Sigmoid colon (tissue), 7 donors: ENCODE data around the gene SLC18B1. TPM values are rescaled to one million over a fixed set of nuclear protein-coding genes. Genes with fewer than 3 reads are reported as not detected.

ENCODE experiments used
- DNase-seq: peaks from one replicate; pipeline ENCODE4 v3.0.0-alpha.2; 2019
- H3K27ac ChIP-seq, 4 donors: fragments of 200-600 bp; sonication (generic); one replicate each; pipeline ENCODE4 v1.5.1; 2016 to 2019; ENCODE audit warnings: mild to moderate bottlenecking in 1 of 4
- H3K27me3 ChIP-seq, 3 donors: fragments of 200-600 bp; sonication (generic); one replicate each; pipeline ENCODE4 v1.5.1; 2019; ENCODE audit warnings: mild to moderate bottlenecking in 1 of 3
- H3K36me3 ChIP-seq, 4 donors: fragments of 200-600 bp; sonication (generic); one replicate each; pipeline ENCODE4 v1.5.1; 2016 to 2019
- H3K4me1 ChIP-seq, 4 donors: fragments of 200-600 bp; sonication (generic); one replicate each; pipeline ENCODE4 v1.5.1; 2017 to 2019
- H3K4me3 ChIP-seq, 4 donors: fragments of 200-600 bp; sonication (generic); one replicate each; pipeline ENCODE4 v1.5.1; 2017 to 2019; ENCODE audit warnings: mild to moderate bottlenecking in 2 of 4, moderate library complexity in 1 of 4
- H3K9me3 ChIP-seq, 4 donors: fragments of 200-600 bp in 3 of 4; sonication (generic) in 3 of 4; one replicate each; pipeline versions ENCODE4 v1.5.1 to v1.6.1; 2013 to 2019
- EP300 ChIP-seq, 4 donors: sonication (generic); formaldehyde crosslinking; IDR thresholded peaks; one replicate each; pipeline ENCODE4 v1.6.1; 2017; ENCODE audit warnings: antibody characterized with exemption in 4 of 4
- POLR2A ChIP-seq, 2 donors: fragments of 450-650 bp; IDR thresholded peaks; one replicate each; pipeline ENCODE4 v1.6.1; 2016; ENCODE audit warnings: antibody characterized with exemption in 2 of 2, mild to moderate bottlenecking in 2 of 2, moderate library complexity in 2 of 2
- POLR2AphosphoS5 ChIP-seq, 4 donors: sonication (generic); formaldehyde crosslinking; IDR thresholded peaks; one replicate each; pipeline ENCODE4 v1.6.1; 2017; ENCODE audit warnings: antibody characterized with exemption in 4 of 4
- WGBS, 2 donors: extraction: QIAGEN DNeasy Blood & Tissue Kit; methylation state at CpG; one replicate each; pipeline ENCODE4 v1.1.7; 2013; 5-methylcytosine and 5-hydroxymethylcytosine counted together
- intact Hi-C: fragments of 100-400 bp; cut with DNase I; formaldehyde crosslinking; loops from one replicate; pipeline ENCODE4 v1.15.1; 2023
- polyA plus RNA-seq, 3 donors: library from polyadenylated mRNA; stranded (reverse); fragments of 200-250 nt; gene quantifications; one replicate each; pipeline ENCODE4 v1.2.3, GENCODE V29; 2013
- total RNA-seq, 4 donors: library from RNA; depleted of rRNA; stranded (reverse); fragments of >200 nt; gene quantifications; one replicate each; pipeline ENCODE4 v1.1.0, GENCODE V29; 2016
- TF ChIP-seq, protein P1 (sequence below), 4 experiments: fragments of 450-650 bp in 3 of 4; fragments of 200-600 bp in 1 of 4; IDR thresholded peaks; one replicate each; pipeline ENCODE4 v1.5.1; 2016 to 2019; ENCODE audit warnings: antibody characterized with exemption in 4 of 4, mild to moderate bottlenecking in 3 of 4, moderate library complexity in 2 of 4
- donor health status: healthy with polysubstance abuse.
- donor health status: Bipolar disorder and iron deficiency.
- donor health status: healthy.

The SLC18B1 gene
- total and polyA plus RNA-seq, 7 donors, result 3.0 to 9.1 (median 7.8) TPM

DNA sequence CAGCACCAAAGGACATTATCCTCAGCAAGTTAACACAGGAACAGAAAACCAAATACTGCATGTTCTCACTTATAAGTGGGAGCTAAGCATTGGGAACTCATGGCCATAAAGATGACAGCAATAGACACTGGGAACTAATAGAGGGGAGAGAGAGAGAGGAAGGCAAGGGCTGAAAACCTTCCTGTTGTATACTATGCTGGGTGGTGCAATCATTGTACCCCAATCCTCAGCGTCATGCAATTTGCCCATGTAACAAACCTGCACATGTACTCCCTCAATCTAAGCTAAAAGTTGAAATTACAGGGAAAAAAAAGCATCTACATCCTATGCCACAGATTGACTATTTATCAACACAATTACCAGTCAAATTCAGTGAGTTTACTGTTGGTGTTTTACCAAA is 64.6 kb downstream of the SLC18B1 start:
- WGBS, 2 donors, result 81% methylated on average over 1 of the region's 1 CpG

DNA sequence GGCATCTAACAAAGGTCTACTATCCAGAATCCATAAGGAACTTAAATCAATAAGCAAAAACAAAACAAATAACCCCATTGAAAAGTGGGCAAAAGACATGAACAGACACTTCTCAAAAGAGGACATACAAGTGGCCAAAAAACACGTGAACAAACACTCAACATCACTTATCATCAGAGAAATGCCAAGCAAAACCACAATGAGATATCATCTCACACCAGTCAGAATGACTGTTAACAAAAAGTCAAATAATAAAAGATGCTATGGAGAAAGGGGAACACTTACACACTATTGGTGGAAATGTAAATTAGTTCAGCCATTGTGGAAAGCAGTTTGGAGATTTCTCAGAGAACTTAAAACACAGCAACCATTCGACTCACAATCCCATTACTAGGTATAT is 65.2 kb downstream of the SLC18B1 start:
- H3K36me3 ChIP-seq, result no peaks in the 10 kb centered on the region
- TF ChIP-seq, protein P1, sequence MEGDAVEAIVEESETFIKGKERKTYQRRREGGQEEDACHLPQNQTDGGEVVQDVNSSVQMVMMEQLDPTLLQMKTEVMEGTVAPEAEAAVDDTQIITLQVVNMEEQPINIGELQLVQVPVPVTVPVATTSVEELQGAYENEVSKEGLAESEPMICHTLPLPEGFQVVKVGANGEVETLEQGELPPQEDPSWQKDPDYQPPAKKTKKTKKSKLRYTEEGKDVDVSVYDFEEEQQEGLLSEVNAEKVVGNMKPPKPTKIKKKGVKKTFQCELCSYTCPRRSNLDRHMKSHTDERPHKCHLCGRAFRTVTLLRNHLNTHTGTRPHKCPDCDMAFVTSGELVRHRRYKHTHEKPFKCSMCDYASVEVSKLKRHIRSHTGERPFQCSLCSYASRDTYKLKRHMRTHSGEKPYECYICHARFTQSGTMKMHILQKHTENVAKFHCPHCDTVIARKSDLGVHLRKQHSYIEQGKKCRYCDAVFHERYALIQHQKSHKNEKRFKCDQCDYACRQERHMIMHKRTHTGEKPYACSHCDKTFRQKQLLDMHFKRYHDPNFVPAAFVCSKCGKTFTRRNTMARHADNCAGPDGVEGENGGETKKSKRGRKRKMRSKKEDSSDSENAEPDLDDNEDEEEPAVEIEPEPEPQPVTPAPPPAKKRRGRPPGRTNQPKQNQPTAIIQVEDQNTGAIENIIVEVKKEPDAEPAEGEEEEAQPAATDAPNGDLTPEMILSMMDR (IDR thresholded peaks at IDR 0.05), result no peak
- no peak for TF ChIP-seq POLR2AphosphoS5 (IDR thresholded peaks at IDR 0.05)
- no peak for TF ChIP-seq EP300 (IDR thresholded peaks at IDR 0.05)
- TF ChIP-seq POLR2A (IDR thresholded peaks at IDR 0.05), result no peak
- no peak overlapping the region for H3K4me3 ChIP-seq
- no peak for DNase-seq
- no peaks in the 10 kb centered on the region for H3K9me3 ChIP-seq
- peaks cover 0 to 6% (median 2%) of the 10 kb centered on the region in 4 donors for H3K4me1 ChIP-seq
- H3K27ac ChIP-seq, result no peak overlapping the region
- WGBS, 2 donors, result 74 to 78% methylated on average over 2 of the region's 2 CpGs
- intact Hi-C loops, result no loop called here
- H3K27me3 ChIP-seq, result no peaks in the 10 kb centered on the region

More for the DNA sequence above, 64.6 kb downstream of the SLC18B1 start:
- H3K4me3 ChIP-seq, result no peak overlapping the region
- peaks cover 0 to 6% (median 2%) of the 10 kb centered on the region in 4 donors for H3K4me1 ChIP-seq
- no peaks in the 10 kb centered on the region for H3K9me3 ChIP-seq
- no peaks in the 10 kb centered on the region for H3K27me3 ChIP-seq
- no peak for DNase-seq
- intact Hi-C loops, result no loop called here
- no peaks in the 10 kb centered on the region for H3K36me3 ChIP-seq
- TF ChIP-seq EP300 (IDR thresholded peaks at IDR 0.05) (no peak), POLR2A (IDR thresholded peaks at IDR 0.05) (no peak)
- H3K27ac ChIP-seq, result no peak overlapping the region

DNA sequence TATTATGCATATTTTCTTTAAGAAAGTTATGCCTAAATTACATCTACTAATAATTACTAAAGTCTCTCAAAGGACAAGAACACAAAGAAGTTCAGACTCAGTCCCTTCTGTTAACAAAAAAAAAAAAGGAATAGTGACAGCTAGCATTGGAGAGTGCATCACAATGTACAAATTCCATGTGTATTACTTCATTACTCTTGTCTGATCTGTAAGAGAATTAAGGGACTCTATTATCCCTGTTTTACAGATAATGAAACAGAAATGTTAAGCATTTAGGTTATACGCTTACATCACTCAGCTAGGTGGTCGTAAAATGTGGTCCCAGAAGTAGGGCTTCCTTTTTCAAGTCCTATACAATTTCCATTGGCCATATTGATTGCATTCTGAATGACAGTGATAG is 67.4 kb downstream of the SLC18B1 start:
- Histone ChIP-seq H3K36me3 (no peaks in the 10 kb centered on the region), H3K27ac (no peak overlapping the region), H3K27me3 (no peaks in the 10 kb centered on the region), H3K4me3 (no peak overlapping the region), H3K4me1 (peaks cover 0 to 6% (median 2%) of the 10 kb centered on the region in 4 donors), H3K9me3 (no peaks in the 10 kb centered on the region)
- TF ChIP-seq POLR2A (IDR thresholded peaks at IDR 0.05), result no peak
- TF ChIP-seq POLR2AphosphoS5 (IDR thresholded peaks at IDR 0.05), result no peak
- no peak for TF ChIP-seq EP300 (IDR thresholded peaks at IDR 0.05)
- TF ChIP-seq, protein P1 (IDR thresholded peaks at IDR 0.05), result no peak
- 91 to 92% methylated on average over 2 of the region's 2 CpGs for WGBS, 2 donors
- intact Hi-C loops, result no loop called here
- DNase-seq, result no peak

DNA sequence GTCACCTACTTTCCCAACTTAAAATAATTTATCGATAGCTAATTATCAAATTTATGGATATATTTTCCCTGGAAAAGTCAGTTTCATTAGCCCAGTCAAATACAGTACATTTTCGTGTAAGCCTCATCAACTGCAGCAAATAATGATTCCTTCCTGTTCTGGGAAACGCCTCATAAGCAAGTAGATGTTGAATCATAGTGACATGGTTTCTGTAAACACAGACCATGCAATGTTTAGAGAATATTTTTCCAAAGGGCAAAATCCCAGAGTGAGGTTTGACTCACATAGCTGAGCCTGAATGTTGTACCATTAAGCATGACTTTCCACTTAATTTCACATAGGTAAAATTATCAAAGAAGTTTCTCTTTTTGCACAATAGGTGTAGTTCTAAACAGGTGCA is 67.9 kb downstream of the SLC18B1 start:
- no peaks in the 10 kb centered on the region for H3K9me3 ChIP-seq
- H3K4me3 ChIP-seq, result no peak overlapping the region
- no peak overlapping the region for H3K27ac ChIP-seq
- no peak for DNase-seq
- intact Hi-C loops, result no loop called here
- 68 to 71% methylated on average over 3 of the region's 3 CpGs for WGBS, 2 donors
- peaks cover 0 to 6% (median 2%) of the 10 kb centered on the region in 4 donors for H3K4me1 ChIP-seq
- H3K27me3 ChIP-seq, result no peaks in the 10 kb centered on the region
- TF ChIP-seq POLR2A (IDR thresholded peaks at IDR 0.05), result no peak
- TF ChIP-seq, protein P1 (IDR thresholded peaks at IDR 0.05), result no peak
- peak in 1 of 4 donors; percentile 19 for TF ChIP-seq POLR2AphosphoS5 (IDR thresholded peaks at IDR 0.05)
- H3K36me3 ChIP-seq, result no peaks in the 10 kb centered on the region

DNA sequence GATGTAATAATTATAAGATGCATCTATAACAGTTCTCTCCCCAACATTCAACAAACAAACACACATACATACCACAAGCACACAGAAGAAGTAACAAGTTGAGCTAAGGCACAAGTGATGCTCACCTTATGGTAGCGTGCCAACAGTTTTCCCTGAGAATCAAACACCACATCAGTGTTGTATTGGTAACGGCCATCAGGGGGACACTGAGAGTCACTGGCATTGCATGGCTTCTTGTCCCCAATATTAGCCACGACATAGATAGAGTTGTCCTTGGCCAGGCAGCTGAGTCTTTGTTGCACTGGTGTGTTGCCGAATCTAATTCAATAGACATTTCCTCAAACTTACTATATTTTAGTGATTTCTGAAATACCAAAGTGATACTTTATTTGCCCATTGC is 69.8 kb downstream of the SLC18B1 start:
- Histone ChIP-seq H3K27ac (no peak overlapping the region), H3K4me1 (peaks cover 0 to 6% (median 2%) of the 10 kb centered on the region in 4 donors), H3K4me3 (no peak overlapping the region), H3K9me3 (no peaks in the 10 kb centered on the region), H3K36me3 (no peaks in the 10 kb centered on the region), H3K27me3 (no peaks in the 10 kb centered on the region)
- DNase-seq, result no peak
- 79 to 89% methylated on average over 4 of the region's 4 CpGs for WGBS, 2 donors
- TF ChIP-seq, protein P1 (IDR thresholded peaks at IDR 0.05), result no peak
- no peak for TF ChIP-seq POLR2AphosphoS5 (IDR thresholded peaks at IDR 0.05)
- TF ChIP-seq POLR2A (IDR thresholded peaks at IDR 0.05), result no peak
- TF ChIP-seq EP300 (IDR thresholded peaks at IDR 0.05), result no peak
- intact Hi-C loops, result no loop called here
